Neural cell (in vitro differentiated cells): Measurements from ENCODE around the gene CDH1. TPM values are rescaled to one million over a fixed set of nuclear protein-coding genes. Genes with fewer than 3 reads are reported as not detected.

Source experiments
- H2AFZ ChIP-seq: fragments of 200-600, 300-800 bp; sonication (generic), shearing (Covaris generic); 2 replicates; pipeline ENCODE4 v1.6.0; 2014; ENCODE audit warnings: low read depth, mild to moderate bottlenecking, antibody characterized with exemption, low read length, moderate library complexity
- H3F3A ChIP-seq: fragments of 200-600 bp; shearing (Covaris generic); 2 replicates; pipeline ENCODE4 v1.6.1; 2016; ENCODE audit warnings: mild to moderate bottlenecking, moderate library complexity, mixed read lengths, antibody characterized with exemption, low read length; ENCODE audit not compliant: insufficient read depth, poor library complexity, severe bottlenecking
- H3K27ac ChIP-seq: fragments of 200-600, 300-800 bp; sonication (generic), shearing (Covaris generic); 2 replicates; pipeline ENCODE4 v1.5.1; 2014; ENCODE audit warnings: mild to moderate bottlenecking, low read length, moderate library complexity
- H3K27me3 ChIP-seq: fragments of 300-800, 200-600 bp; sonication (generic), shearing (Covaris generic); 2 replicates; pipeline ENCODE4 v1.6.0; 2014; ENCODE audit warnings: mild to moderate bottlenecking, low read depth, low read length, moderate library complexity; ENCODE audit not compliant: insufficient read depth
- H3K36me3 ChIP-seq: fragments of 300-800, 200-600 bp; sonication (generic), shearing (Covaris generic); 2 replicates; pipeline ENCODE4 v1.5.1; 2014; ENCODE audit warnings: mild to moderate bottlenecking, antibody characterized with exemption, low read length, moderate library complexity; ENCODE audit not compliant: insufficient read depth
- H3K4me2 ChIP-seq: fragments of 300-800, 200-600 bp; sonication (generic), shearing (Covaris generic); 2 replicates; pipeline ENCODE4 v1.6.0; 2014; ENCODE audit warnings: mild to moderate bottlenecking, low read length
- H3K4me3 ChIP-seq: fragments of 300-800, 200-600 bp; sonication (generic), shearing (Covaris generic); 2 replicates; pipeline ENCODE4 v1.5.1; 2014; ENCODE audit warnings: mild to moderate bottlenecking, low read length, moderate library complexity
- H3K79me2 ChIP-seq: fragments of 200-600 bp; shearing (Covaris generic); replicated peaks from 2 replicates; pipeline ENCODE4 v1.6.0; 2014; ENCODE audit warnings: mild to moderate bottlenecking, low read length, moderate library complexity; ENCODE audit not compliant: insufficient read depth
- H3K9ac ChIP-seq: fragments of 300-800, 200-600 bp; sonication (generic), shearing (Covaris generic); 2 replicates; pipeline ENCODE4 v1.6.1; 2016; ENCODE audit warnings: mild to moderate bottlenecking, low read length, mixed read lengths
- H3K9me2 ChIP-seq: fragments of 200-600 bp; shearing (Covaris generic); 2 replicates; pipeline ENCODE4 v1.6.1; 2016; ENCODE audit warnings: mild to moderate bottlenecking, low read length, mixed read lengths; ENCODE audit not compliant: insufficient read depth
- H3K9me3 ChIP-seq: fragments of 200-600, 300-800 bp; sonication (generic), shearing (Covaris generic); 2 replicates; pipeline ENCODE4 v1.6.1; 2016; ENCODE audit warnings: mild to moderate bottlenecking, mixed run types, low read length, moderate library complexity, mixed read lengths
- H4K20me1 ChIP-seq: fragments of 200-600 bp; shearing (Covaris generic); 2 replicates; pipeline ENCODE4 v1.6.1; 2016; ENCODE audit warnings: mild to moderate bottlenecking, mixed run types; ENCODE audit not compliant: insufficient read depth
- CTCF ChIP-seq: fragments of 450-650 bp; IDR thresholded peaks from 2 replicates; pipeline ENCODE4 v1.5.1; 2014; ENCODE audit warnings: antibody characterized with exemption, mild to moderate bottlenecking, moderate library complexity; ENCODE audit not compliant: poor library complexity, severe bottlenecking
- EP300 ChIP-seq: fragments of 450-650 bp; conservative IDR thresholded peaks from 2 replicates; pipeline ENCODE4 v1.6.1; 2014; ENCODE audit warnings: antibody characterized with exemption, mild to moderate bottlenecking, moderate library complexity; ENCODE audit not compliant: poor library complexity, severe bottlenecking
- EZH2 ChIP-seq: fragments of 200-600, 300-800 bp; shearing (Covaris generic), sonication (generic); IDR thresholded peaks from 2 replicates; pipeline ENCODE4 v1.6.1; 2014; ENCODE audit warnings: antibody characterized with exemption, low read length, borderline replicate concordance, mild to moderate bottlenecking; ENCODE audit not compliant: insufficient read depth, poor library complexity, severe bottlenecking
- MXI1 ChIP-seq: fragments of 450-650 bp; conservative IDR thresholded peaks from 2 replicates; pipeline ENCODE4 v1.6.1; 2014; ENCODE audit warnings: antibody characterized with exemption, mild to moderate bottlenecking; ENCODE audit not compliant: poor library complexity, severe bottlenecking
- POLR2AphosphoS5 ChIP-seq: IDR thresholded peaks from 2 replicates; pipeline ENCODE4 v1.6.1; 2012
- RAD21 ChIP-seq: fragments of 450-650 bp; conservative IDR thresholded peaks from 2 replicates; pipeline ENCODE4 v1.6.1; 2014; ENCODE audit warnings: antibody characterized with exemption, mild to moderate bottlenecking, moderate library complexity
- REST ChIP-seq: IDR thresholded peaks from 2 replicates; pipeline ENCODE4 v1.6.1; 2012; ENCODE audit warnings: borderline replicate concordance
- SMC3 ChIP-seq: fragments of 450-650 bp; conservative IDR thresholded peaks from 2 replicates; pipeline ENCODE4 v1.6.1; 2014; ENCODE audit warnings: antibody characterized with exemption, mild to moderate bottlenecking, moderate library complexity; ENCODE audit not compliant: poor library complexity
- TAF1 ChIP-seq: IDR thresholded peaks from 2 replicates; pipeline ENCODE4 v1.6.1; 2012; ENCODE audit warnings: low read depth
- polyA plus RNA-seq: library from polyadenylated mRNA; depleted of rRNA; stranded (reverse); fragments of >200 nt; gene quantifications from 2 replicates; pipeline ENCODE4 v1.2.3, GENCODE V29; 2014

The CDH1 gene
- polyA plus RNA-seq, 1 donor from 2014 or later, result 1.2 TPM

DNA sequence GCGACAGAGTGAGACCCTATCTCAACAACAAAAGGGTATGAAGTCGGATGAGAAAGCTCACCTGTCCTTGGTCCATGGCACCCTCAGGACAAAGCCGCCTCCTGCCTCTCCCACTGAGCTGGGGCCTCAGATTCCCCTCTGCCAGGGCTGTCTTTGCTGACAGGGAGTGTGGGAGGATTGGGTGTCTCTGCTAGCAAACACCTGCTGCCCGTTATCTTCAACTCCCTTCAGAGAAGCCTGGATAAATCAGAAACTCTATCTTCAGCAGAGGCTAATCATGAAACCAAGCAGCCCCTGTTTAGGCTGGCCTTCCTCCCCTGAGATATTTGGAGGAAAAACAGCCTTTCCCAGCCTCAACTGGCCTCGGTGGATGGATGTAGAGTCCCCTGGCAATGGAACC lies 36.3 kb upstream of the CDH1 start (continued):
- TF ChIP-seq EP300 (no peak), SMC3 (no peak), POLR2AphosphoS5 (no peak)

- Histone ChIP-seq H3K9me2 (no peaks in the 10 kb centered on the region), H3K27me3 (no peaks in the 10 kb centered on the region), H3K27ac (no peak overlapping the region), H2AFZ (no peak overlapping the region), H3K4me3 (no peak overlapping the region), H3K36me3 (no peaks in the 10 kb centered on the region), H3F3A (no peaks in the 10 kb centered on the region), H3K9ac (no peak overlapping the region), H3K4me2 (no peak overlapping the region), H3K79me2 (no peaks in the 10 kb centered on the region), H4K20me1 (no peaks in the 10 kb centered on the region), H3K9me3 (no peaks in the 10 kb centered on the region)
- TF ChIP-seq RAD21 (no peak), CTCF (peak; percentile 29)
Measured at GRCh38 chr16:68704232-68704867, 32.7 kb upstream of the CDH1 start.

DNA sequence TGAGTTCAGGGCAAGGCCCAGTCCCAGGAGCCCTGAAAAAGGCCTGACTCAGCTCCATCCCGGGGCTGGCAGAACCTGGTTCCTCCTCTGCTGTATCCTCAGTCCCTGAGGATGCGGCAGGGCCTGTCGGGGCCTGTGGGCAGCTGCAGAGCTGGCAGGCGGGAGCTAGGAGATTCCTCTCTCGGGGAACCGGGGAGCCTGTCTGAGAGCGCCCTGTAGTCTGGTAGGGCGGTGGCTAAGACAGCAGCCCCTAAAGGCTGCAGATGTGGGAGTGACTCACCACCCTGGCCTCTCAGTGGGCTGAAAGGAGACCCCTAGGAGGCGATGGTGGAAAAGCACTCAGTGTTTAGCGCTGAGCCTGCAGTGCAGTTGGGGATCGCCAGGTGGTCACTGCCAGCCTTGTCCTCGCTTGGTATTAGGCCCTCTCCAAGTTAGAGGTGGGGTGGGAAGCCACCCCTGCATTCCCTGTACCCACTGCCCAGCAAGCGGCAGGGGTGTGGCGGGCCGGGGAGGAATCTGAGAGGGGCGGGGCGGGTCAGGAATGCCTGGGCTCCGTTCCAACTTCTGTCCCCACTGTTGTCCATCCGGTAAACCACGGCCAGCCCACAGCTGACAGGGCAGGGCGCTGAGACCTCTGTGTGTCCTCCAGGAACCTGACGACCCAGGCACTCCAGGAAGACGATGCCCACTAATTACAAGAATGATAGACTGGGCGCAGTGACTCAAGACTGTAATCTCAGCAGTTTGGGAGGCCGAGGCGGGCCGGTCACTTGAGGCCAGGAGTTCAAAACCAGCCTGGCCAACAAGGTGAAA lies 29.5 kb upstream of the CDH1 start:
- no peaks in the 10 kb centered on the region for H3K79me2 ChIP-seq
- no peaks in the 10 kb centered on the region for H4K20me1 ChIP-seq
- no peaks in the 10 kb centered on the region for H3K27me3 ChIP-seq
- H3K9ac ChIP-seq, result no peak overlapping the region
- H3K9me3 ChIP-seq, result no peaks in the 10 kb centered on the region
- H3K4me3 ChIP-seq, result no peak overlapping the region
- H3K36me3 ChIP-seq, result no peaks in the 10 kb centered on the region
- no peak for TF ChIP-seq REST
- no peak for TF ChIP-seq SMC3
- no peak for TF ChIP-seq POLR2AphosphoS5
- TF ChIP-seq TAF1, result no peak
- no peak for TF ChIP-seq RAD21
- TF ChIP-seq EZH2, result no peak
- no peak for TF ChIP-seq MXI1
- TF ChIP-seq CTCF, result no peak
- TF ChIP-seq EP300, result no peak
- H3K27ac ChIP-seq, result no peak overlapping the region
- H3K9me2 ChIP-seq, result no peaks in the 10 kb centered on the region
- no peaks in the 10 kb centered on the region for H3F3A ChIP-seq
- no peak overlapping the region for H3K4me2 ChIP-seq
- no peak overlapping the region for H2AFZ ChIP-seq
